D341Med (cell line): ENCODE results near the gene DNAJC6.
"Not testable (repeated sequence)": the region's sequence is repeated elsewhere in the genome, so short reads cannot be mapped to it uniquely, and the experiment has no call there.

Source experiments
- DNase-seq: peaks from one replicate; pipeline ENCODE4 v3.0.0; 2012; ENCODE audit warnings: low spot score

Gene DNAJC6

GRCh38 chr1:65309304-65310077, at the start of gene DNAJC6:
TSS of gene DNAJC6 (plus strand) at chr1:65309543. CDS start at chr1:65309746, 203 bp downstream.
- DNase-seq: peak; percentile 83

DNA sequence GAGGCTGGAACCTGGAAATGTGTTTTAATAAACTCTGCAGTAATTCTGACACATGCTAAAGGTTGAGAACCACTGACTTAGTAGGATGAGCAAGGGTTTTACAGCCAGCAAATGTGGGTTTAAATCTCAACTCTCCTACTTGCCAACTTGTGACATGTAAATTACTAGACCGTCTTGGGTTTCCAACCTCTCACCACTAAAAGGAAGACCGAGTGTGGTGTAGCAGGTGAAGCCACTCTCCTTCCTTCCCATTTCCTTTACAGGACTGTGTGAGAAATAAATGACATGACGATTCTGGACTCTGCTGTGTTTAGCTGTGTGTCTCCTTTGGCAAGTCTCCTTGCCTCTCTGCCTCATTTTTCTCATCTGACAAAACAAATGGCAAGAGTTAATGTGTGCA, 49.5 kb upstream of the DNAJC6 start:
- DNase-seq: no peak

GRCh38 chr1:65260851-65261473, 48.4 kb upstream of the DNAJC6 start:
- no peak for DNase-seq

DNA sequence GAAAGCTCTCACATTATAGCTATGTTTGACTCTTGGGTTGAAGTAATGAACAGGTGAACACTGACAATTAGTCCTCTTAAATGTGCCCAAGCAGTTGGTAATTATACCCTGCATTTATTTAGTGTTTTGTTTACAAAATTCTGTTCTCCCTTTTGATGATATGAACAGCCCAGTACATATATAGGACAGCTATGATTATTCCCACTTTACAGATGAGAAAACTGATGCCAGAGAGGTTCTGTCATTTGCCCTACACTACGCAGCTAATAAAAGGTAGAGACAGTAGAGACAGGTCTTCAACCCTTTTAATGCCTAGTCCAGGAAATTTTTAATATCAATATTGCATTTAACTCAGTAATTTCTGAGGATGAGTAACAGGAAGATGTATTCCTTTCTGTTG, 46.1 kb upstream of the DNAJC6 start:
- no peak for DNase-seq

- peak; percentile 58 for DNase-seq
Measured at GRCh38 chr1:65264197-65264929, 45.0 kb upstream of the DNAJC6 start.

GRCh38 chr1:65265296-65265650, 44.1 kb upstream of the DNAJC6 start:
- DNase-seq: peak; percentile 16

- peak; percentile 83 for DNase-seq
Measured at GRCh38 chr1:65265651-65266351, 43.5 kb upstream of the DNAJC6 start.

GRCh38 chr1:65266476-65266875, 42.9 kb upstream of the DNAJC6 start:
- no peak for DNase-seq

DNA sequence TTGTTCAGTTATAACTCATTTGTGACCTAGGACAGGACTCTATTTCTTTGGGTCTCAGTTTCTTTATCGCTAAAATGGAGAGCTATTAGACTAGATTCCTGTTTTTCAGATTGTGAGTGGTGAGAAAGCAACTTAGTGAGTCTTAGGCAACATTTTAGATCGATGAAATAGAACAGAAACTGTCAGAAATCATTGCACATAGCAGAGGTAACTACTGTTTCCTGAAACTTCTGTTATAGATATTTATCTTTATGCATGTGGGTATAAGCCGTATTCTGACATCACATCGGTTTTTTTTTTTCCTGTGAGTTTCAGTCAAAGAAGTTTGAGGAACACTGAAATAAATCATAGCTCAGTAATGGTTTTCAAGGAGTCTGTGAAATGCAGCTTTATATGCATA, 42.1 kb upstream of the DNAJC6 start:
- no peak for DNase-seq

DNA sequence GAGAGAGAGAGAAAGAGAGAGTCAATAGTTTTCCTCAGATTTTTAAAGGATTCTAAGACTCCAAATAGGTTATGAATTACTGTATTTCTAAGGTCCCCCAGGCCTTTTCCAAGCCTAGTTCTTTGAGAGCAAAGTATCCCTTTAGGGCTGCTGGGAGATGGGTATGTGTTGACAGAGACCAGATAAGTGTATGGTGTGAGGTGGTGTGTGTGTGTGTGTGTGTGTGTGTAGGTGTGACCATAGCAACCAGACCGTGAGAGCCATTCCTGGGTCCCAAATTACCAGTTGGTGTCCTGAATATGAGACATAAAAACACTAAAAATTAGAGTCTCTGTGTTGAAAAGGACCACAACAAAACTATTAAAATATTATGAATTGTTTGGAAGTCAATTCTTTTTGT, 41.7 kb upstream of the DNAJC6 start:
- no peak for DNase-seq

- no peak for DNase-seq
Measured at GRCh38 chr1:65269612-65270011, 39.7 kb upstream of the DNAJC6 start.

GRCh38 chr1:65276197-65276939, 33.0 kb upstream of the DNAJC6 start:
- DNase-seq: no peak

DNA sequence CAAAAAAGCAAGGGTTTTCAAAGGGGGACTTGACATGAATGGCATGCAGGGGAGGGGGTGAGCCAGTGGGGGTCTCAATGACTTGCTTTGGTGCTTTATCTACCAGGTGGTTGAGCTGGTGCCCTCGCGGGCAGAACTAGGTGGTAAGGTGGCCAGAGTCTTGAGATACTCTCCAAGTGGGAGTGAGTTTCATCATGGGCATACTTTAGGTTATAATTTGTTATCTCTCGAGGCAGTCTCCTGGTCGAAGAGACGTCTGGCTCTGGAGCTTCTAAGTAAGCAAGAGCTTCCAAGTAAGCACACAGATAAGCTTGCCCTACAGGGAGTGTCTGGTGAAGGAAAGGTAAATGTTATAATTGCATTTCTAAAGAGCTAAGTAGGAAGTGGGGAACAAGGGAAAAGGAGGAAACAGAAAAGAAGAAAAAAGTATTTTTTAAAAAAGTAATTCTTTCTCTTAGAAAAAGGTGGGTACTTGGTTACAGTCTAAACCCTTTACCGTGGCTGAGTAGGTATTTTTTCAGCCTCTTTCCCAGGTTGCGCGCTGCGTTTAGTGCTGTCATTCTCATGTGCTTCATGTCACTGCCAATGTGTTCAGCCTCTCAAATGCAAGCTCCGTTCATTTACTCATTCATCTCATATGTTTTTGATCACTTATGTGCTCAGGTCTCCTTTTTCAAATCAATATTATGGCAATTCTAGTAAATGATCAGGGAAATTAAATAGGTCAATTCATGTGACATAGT, 31.6 kb upstream of the DNAJC6 start:
- DNase-seq: no peak

DNA sequence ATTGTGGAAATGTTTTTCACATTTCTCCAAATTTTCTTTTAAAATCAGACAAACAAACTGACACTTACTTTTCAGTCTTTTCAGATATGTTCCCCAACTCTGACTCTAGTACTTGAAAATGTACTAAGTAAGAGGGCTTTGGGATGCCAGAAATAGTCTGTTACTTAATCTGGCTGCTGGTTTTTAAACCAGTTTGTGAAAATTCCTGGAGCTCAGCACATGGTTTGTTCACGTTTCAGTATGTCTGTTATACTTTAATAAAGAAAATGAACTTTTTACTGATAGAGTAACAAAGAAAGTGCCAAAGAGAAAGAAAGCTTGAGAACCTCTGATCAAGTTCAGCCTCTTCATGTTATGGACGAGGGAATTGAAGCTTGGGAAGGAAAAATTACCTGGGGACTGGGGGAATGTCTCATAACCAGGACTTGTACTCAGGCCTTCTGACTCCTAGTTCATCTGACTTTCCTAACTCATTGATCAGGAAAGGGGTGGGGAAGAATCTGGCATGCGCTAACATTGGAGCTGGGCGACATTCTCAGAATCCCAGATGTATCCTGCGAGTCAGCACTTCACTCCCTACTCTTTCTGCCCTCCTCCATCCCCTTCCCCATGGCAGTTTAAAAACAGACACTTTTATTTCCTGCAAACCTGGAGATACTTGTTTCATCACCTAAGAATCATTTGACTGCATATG, 30.8 kb upstream of the DNAJC6 start:
- no peak for DNase-seq

DNA sequence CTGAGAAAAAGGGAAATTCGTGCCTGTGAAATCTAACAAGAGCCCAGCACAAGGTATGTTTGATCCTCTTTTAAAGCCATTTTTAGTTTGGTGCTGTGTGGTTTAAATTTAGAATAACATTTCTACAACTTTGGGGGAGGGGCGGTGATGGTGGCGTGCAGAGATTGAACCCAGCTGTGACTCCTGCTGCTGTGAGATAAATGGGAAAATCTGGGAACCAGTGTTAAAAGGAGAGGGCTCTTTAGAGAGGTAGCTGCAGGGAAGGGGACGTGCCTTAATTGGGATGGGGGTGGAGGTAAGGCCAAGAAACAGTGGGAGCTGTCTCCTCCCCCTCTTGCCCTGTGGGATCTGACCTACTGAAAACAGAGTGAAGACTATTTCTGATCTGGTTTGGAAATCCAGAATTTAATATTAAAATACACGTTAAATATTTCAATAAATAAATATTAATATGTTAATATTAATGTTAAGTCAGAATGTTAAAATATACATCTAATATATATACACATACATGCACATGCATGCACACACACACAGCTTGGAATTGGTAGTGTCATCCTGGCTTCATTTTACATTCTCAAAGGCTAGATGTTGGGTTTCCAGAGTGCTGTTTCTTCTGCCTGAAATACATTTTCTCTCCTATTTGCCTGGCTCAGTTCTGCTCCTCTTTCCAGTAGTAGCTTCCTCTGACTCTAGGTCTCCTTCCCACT, 30.1 kb upstream of the DNAJC6 start:
- DNase-seq: no peak

DNA sequence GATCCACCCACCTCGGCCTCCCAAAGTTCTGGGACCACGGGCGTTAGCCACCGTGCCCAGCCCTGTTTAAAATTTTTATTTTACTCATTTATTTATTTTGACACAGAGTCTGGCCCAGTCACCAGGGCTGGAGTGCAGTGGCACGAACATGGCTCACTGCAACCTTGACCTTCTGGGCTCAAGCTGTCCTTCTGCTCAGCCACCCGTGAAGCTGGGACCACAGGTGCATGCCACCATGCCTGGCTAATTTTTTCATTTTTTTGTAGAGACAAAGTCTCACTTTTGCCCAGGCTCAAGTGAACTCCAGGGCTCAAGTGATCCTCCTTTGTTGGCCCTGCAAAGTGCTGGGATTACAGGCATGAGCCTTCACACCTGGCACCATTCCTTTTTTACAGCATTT, 27.5 kb upstream of the DNAJC6 start:
- DNase-seq: no peak

DNA sequence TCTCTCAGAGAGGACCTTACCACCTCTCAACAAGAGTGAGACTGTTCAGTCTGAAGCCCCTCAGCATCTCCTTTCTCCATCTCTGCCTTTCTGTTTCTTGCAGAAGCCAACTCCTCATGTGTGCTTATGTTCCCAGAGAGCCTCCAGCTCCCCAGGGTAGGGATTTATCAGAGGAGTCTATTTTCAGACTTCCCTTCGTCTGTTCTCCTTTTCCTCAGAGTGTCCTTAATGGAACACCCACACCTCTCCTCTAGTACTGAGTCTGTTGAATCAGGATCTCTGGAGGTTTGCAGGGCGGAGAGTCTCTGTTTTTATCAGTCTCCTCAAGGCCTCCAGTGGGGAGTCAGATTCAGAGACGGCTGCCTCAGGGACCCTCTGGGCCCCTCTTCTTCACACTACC, 25.1 kb upstream of the DNAJC6 start:
- DNase-seq: no peak

DNA sequence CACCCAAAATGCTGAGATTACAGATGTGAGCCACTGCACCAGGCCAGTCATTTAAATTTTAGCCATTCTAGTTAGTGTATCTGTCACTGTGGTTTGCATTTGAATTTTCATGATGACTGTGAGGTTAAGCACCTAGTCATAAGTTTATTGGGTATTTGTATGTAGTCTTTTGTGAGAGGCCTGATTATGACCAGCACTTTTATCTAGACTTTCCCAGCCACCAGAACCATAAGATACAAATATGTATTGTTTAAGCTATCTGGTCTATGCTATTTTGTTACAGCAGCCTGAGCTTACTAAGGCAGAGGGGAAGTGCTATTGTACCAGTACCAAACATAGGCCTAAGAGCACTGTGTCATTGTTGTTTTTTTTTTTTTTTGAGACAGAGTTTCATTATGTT, 19.9 kb upstream of the DNAJC6 start:
- no peak for DNase-seq

- not testable (repeated sequence) for DNase-seq
Measured at GRCh38 chr1:65291818-65292217, 17.5 kb upstream of the DNAJC6 start.
